Psoas muscle (tissue), 8 donors: ENCODE results near the gene DMRTA2. TPM values are rescaled to one million over a fixed set of nuclear protein-coding genes. Genes with fewer than 3 reads are reported as not detected.

Experiments used
- ATAC-seq, 4 donors: fragments of 200-7000 bp; cut with Tn5 transposase; one replicate each; pipeline ENCODE4 v1.9.1; 2020; ENCODE audit warnings: moderate library complexity in 3 of 4, mild to moderate bottlenecking in 2 of 4
- DNase-seq, 2 donors: peaks; one replicate each; pipeline ENCODE4 v3.0.0-alpha.2; 2020
- H3K27ac ChIP-seq: fragments of 200-600 bp; one replicate; pipeline ENCODE4 v1.8.0; 2022
- H3K27me3 ChIP-seq, 3 donors: fragments of 200-600 bp in 1 of 3; one replicate each; pipeline versions ENCODE4 v1.6.1 to v1.8.0; 2013 to 2022; ENCODE audit warnings: low read length in 2 of 3, mild to moderate bottlenecking in 2 of 3, moderate library complexity in 1 of 3; ENCODE audit not compliant: insufficient read depth in 3 of 3
- H3K36me3 ChIP-seq, 2 donors: fragments of 200-600 bp in 1 of 2; one replicate each; pipeline versions ENCODE4 v1.6.1 to v1.8.0; 2013 to 2022; ENCODE audit warnings: low read depth in 1 of 2, mild to moderate bottlenecking in 1 of 2, moderate library complexity in 1 of 2; ENCODE audit not compliant: insufficient read depth in 1 of 2
- H3K4me1 ChIP-seq: fragments of 200-600 bp; one replicate; pipeline ENCODE4 v1.8.0; 2022
- H3K4me3 ChIP-seq: fragments of 200-600 bp; one replicate; pipeline ENCODE4 v1.8.0; 2022; ENCODE audit warnings: mild to moderate bottlenecking
- H3K9me3 ChIP-seq: fragments of 200-600 bp; one replicate; pipeline ENCODE4 v1.8.0; 2022
- WGBS, 3 donors: extraction: QIAGEN DNeasy Blood & Tissue Kit; methylation state at CpG; one replicate each; pipeline versions ENCODE4 v1.1.6 to v1.1.7; 2013; 5-methylcytosine and 5-hydroxymethylcytosine counted together
- intact Hi-C, 2 donors: fragments of 100-400 bp; cut with DNase I; formaldehyde crosslinking; loops; one replicate each; pipeline versions ENCODE4 v1.11.0 to v1.14.2; 2022
- polyA plus RNA-seq, 3 donors: library from polyadenylated mRNA; stranded (reverse); fragments of 200-250 nt; gene quantifications; one replicate each; pipeline ENCODE4 v1.2.3, GENCODE V29; 2013
- total RNA-seq, 4 donors: library from RNA; stranded (reverse); fragmentation: NEBNext Ultra II Directional in 2 of 4; extraction: Animal tissue kit (Norgen Biotek cat#: 25700) in 2 of 4; gene quantifications; one replicate each; pipeline versions ENCODE4 v1.2.1 to v1.2.4, GENCODE V29; 2021 to 2023
- TF ChIP-seq, protein P1 (sequence below): fragments of 200-600 bp; IDR thresholded peaks from one replicate; pipeline ENCODE4 v1.8.0; 2022; ENCODE audit warnings: antibody characterized with exemption
- donor health status: healthy with polysubstance abuse.
- donor health status: DM: no; HTN: no; CAD: no; lungs with moderate emphysema.
- donor health status: Bipolar disorder and iron deficiency.
- donor health status: healthy.
- donor health status: DM: yes; HTN: yes; CAD: no.
- donor health status: DM: no; HTN: no; CAD: no.
- donor health status: DM: no; HTN: no; CAD: no.
- donor health status: DM: yes; HTN: yes; CAD: no.

DMRTA2 gene
- total and polyA plus RNA-seq, 7 donors: 0.01 TPM; not detected in 6

DNA sequence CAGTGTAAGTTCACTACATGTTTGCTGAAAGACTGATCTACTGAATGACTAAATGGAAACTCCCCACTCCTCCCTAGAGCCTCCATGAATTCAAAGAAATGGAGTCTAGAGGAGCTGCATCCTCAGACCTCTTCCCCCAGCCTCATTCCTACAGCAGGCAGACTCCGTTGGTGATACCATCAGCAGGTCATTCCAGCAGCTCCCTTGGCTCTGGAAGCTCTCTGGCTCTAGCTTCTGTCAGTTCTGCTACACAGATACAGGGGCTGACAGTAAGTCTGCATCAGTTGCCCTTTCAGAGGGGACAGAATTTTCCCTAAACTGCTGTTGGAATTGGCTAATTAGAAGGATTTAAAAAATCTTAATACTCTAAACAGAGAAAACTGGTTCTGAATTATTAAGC, 31.7 kb upstream of the DMRTA2 start:
- H3K9me3 ChIP-seq: no peaks in the 10 kb centered on the region
- TF ChIP-seq, protein P1, sequence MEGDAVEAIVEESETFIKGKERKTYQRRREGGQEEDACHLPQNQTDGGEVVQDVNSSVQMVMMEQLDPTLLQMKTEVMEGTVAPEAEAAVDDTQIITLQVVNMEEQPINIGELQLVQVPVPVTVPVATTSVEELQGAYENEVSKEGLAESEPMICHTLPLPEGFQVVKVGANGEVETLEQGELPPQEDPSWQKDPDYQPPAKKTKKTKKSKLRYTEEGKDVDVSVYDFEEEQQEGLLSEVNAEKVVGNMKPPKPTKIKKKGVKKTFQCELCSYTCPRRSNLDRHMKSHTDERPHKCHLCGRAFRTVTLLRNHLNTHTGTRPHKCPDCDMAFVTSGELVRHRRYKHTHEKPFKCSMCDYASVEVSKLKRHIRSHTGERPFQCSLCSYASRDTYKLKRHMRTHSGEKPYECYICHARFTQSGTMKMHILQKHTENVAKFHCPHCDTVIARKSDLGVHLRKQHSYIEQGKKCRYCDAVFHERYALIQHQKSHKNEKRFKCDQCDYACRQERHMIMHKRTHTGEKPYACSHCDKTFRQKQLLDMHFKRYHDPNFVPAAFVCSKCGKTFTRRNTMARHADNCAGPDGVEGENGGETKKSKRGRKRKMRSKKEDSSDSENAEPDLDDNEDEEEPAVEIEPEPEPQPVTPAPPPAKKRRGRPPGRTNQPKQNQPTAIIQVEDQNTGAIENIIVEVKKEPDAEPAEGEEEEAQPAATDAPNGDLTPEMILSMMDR: no peak
- no peak overlapping the region for H3K27ac ChIP-seq
- H3K4me1 ChIP-seq: no peaks in the 10 kb centered on the region
- intact Hi-C loops: no loop called here
- 86 to 95% (median 87%) methylated on average over 1 of the region's 1 CpG for WGBS, 3 donors
- H3K36me3 ChIP-seq: peaks cover 0 to 5% of the 10 kb centered on the region in 2 donors
- DNase-seq: no peak
- H3K4me3 ChIP-seq: no peak overlapping the region
- H3K27me3 ChIP-seq: no peaks in the 10 kb centered on the region
- no peak for ATAC-seq

DNA sequence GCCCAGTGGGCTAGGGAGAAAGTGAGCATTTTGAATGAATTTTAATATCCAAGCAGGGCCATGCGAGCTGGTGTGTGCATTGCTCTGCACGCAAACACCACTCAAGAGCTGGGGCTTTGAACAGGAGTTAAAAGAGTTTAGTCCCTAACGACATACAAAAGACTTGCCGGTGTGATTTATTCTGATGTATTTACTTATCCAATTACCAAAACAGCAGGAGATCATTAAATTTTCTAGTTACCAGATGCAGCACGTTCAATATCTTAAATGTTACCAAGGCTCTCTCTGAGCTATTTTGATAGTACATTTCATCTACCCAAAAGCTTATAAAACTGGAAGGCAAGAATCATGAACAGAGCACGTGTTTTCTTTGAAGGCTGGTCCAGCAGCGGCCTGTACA, 30.0 kb upstream of the DMRTA2 start:
- peaks cover 0 to 5% of the 10 kb centered on the region in 2 donors for H3K36me3 ChIP-seq
- H3K9me3 ChIP-seq: no peaks in the 10 kb centered on the region
- no peaks in the 10 kb centered on the region for H3K4me1 ChIP-seq
- TF ChIP-seq, protein P1: no peak
- H3K4me3 ChIP-seq: no peak overlapping the region
- DNase-seq (no peak), ATAC-seq (no peak)
- intact Hi-C loops: no loop called here
- no peaks in the 10 kb centered on the region for H3K27me3 ChIP-seq
- H3K27ac ChIP-seq: no peak overlapping the region
- WGBS, 3 donors: 82 to 83% (median 82%) methylated on average over 7 of the region's 7 CpGs

- H3K27me3 ChIP-seq: no peaks in the 10 kb centered on the region
- TF ChIP-seq, protein P1: no peak
- H3K36me3 ChIP-seq: peaks cover 0 to 5% of the 10 kb centered on the region in 2 donors
- H3K27ac ChIP-seq: no peak overlapping the region
- no peaks in the 10 kb centered on the region for H3K9me3 ChIP-seq
- no peaks in the 10 kb centered on the region for H3K4me1 ChIP-seq
- WGBS, 3 donors: 86 to 89% (median 88%) methylated on average over 1 of the region's 1 CpG
- DNase-seq (no peak), ATAC-seq (no peak)
- intact Hi-C loops: no loop called here
- H3K4me3 ChIP-seq: no peak overlapping the region
These were observed 29.5 kb upstream of the DMRTA2 start for GRCh38 chr1:50452700-50453099.

DNA sequence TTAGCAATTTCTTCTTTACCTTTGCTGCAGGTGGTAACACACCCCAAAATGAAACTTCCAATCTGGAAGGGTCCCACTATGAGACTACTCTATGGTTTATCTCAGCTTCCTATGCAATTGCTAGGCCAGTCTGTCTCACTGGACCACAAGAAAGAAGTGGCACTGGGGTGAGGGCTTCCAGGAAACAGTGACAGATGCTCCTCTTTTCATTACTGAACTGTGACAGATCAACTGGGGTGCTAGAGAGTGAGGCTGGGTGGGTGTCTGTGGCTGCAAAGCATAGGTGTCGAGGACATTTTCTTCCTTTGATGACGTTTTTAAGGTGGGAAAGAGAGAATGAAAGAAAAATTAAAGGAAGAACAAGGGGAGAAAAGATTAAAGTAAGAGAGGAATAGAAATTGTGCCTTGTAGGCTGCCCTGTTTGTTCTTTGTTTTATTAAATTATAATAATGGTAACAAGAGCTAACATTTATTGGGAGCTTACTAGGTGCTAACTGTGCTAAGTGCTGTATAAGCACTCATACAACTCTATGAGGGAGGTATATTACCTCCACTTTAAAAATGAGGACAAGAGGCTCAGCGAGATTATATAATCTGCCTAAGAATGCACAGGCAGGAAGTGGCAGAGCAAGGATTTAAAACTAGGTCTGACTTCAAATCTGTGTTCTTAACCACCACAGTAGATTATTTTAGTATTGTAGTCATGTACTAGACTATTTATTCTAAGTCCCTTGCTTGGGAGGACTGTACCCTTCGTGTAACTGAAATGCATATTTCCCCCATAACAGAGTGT, 27.8 kb upstream of the DMRTA2 start:
- no peak for ATAC-seq
- H3K27ac ChIP-seq: no peak overlapping the region
- 87 to 90% (median 89%) methylated on average over 4 of the region's 4 CpGs for WGBS, 3 donors
- intact Hi-C loops: no loop called here
- no peaks in the 10 kb centered on the region for H3K4me1 ChIP-seq
- no peak overlapping the region for H3K4me3 ChIP-seq
- peaks cover 0 to 5% of the 10 kb centered on the region in 2 donors for H3K36me3 ChIP-seq
- H3K27me3 ChIP-seq: no peaks in the 10 kb centered on the region
- TF ChIP-seq, protein P1: no peak
- no peak for DNase-seq
- H3K9me3 ChIP-seq: no peaks in the 10 kb centered on the region

- H3K36me3 ChIP-seq: peaks cover 0 to 4% of the 10 kb centered on the region in 2 donors
- H3K27me3 ChIP-seq: no peaks in the 10 kb centered on the region
- intact Hi-C loops: no loop called here
- WGBS, 3 donors: 77 to 84% (median 77%) methylated on average over 1 of the region's 1 CpG
- no peaks in the 10 kb centered on the region for H3K4me1 ChIP-seq
- DNase-seq (no peak), ATAC-seq (peak in 1 of 4 donors; percentile 27)
- TF ChIP-seq, protein P1: no peak
- no peak overlapping the region for H3K27ac ChIP-seq
- H3K9me3 ChIP-seq: no peaks in the 10 kb centered on the region
- no peak overlapping the region for H3K4me3 ChIP-seq
These were observed 24.7 kb upstream of the DMRTA2 start for GRCh38 chr1:50447961-50448360.
